ENCODE results near the gene COL6A5. TPM values are rescaled to one million over a fixed set of nuclear protein-coding genes. Genes with fewer than 3 reads are reported as not detected.

COL6A5 gene
- total and polyA plus RNA-seq, 11 donors, result 0.03 to 0.14 TPM; not detected in 9

- WGBS, 4 donors, result 94 to 100% (median 96%) methylated on average over 1 of the region's 1 CpG
These were observed 122.8 kb downstream of the COL6A5 start for GRCh38 chr3:130468311-130468710.

GRCh38 chr3:130470126-130470525 is 124.7 kb downstream of the COL6A5 start:
- Histone ChIP-seq H3K36me3 (no peaks in the 10 kb centered on the region), H3K27me3 (peaks cover 0 to 5% (median 0%) of the 10 kb centered on the region in 9 donors), H3K4me1 (no peaks in the 10 kb centered on the region), H3K4me3 (no peak overlapping the region), H3K27ac (no peak overlapping the region), H3K9me3 (peaks cover 0 to 9% (median 0%) of the 10 kb centered on the region in 12 donors)
- intact Hi-C loops (cut with DNase I), result no loop called here
- TF ChIP-seq CTCF (IDR thresholded peaks at IDR 0.05) (no peak), POLR2A (IDR thresholded peaks at IDR 0.05) (no peak)
- 44 to 59% (median 55%) methylated on average over 3 of the region's 3 CpGs for WGBS, 4 donors
- DNase-seq, result no peak
- ATAC-seq, result no peak

More at GRCh38 chr3:130468311-130468710, 122.8 kb downstream of the COL6A5 start:
- H3K9me3 ChIP-seq, result no peaks in the 10 kb centered on the region
- TF ChIP-seq CTCF (IDR thresholded peaks at IDR 0.05) (no peak), POLR2A (IDR thresholded peaks at IDR 0.05) (no peak)
- DNase-seq (no peak), ATAC-seq (no peak)
- H3K4me3 ChIP-seq, result no peak overlapping the region
- H3K4me1 ChIP-seq, result no peaks in the 10 kb centered on the region
- no peaks in the 10 kb centered on the region for H3K36me3 ChIP-seq
- intact Hi-C loops (cut with DNase I), result no loop called here
- peaks cover 0 to 5% (median 0%) of the 10 kb centered on the region in 9 donors for H3K27me3 ChIP-seq
- no peak overlapping the region for H3K27ac ChIP-seq

GRCh38 chr3:130473416-130473815 is 127.9 kb downstream of the COL6A5 start:
- ATAC-seq (no peak), DNase-seq (no peak)
- no peaks in the 10 kb centered on the region for H3K4me1 ChIP-seq
- 45 to 71% (median 55%) methylated on average over 2 of the region's 2 CpGs for whole genome bisulfite sequencing, 4 donors
- H3K36me3 ChIP-seq, result no peaks in the 10 kb centered on the region
- no peak overlapping the region for H3K27ac ChIP-seq
- intact Hi-C loops (cut with DNase I), result no loop called here
- H3K27me3 ChIP-seq, result peaks cover 0 to 5% (median 0%) of the 10 kb centered on the region in 9 donors
- TF ChIP-seq CTCF (IDR thresholded peaks at IDR 0.05) (no peak), POLR2A (IDR thresholded peaks at IDR 0.05) (no peak)
- H3K4me3 ChIP-seq, result no peak overlapping the region
- peaks cover 0 to 15% (median 0%) of the 10 kb centered on the region in 12 donors for H3K9me3 ChIP-seq

GRCh38 chr3:130480736-130481135 is 135.3 kb downstream of the COL6A5 start:
- 17 to 21% (median 18%) methylated on average over 4 of the region's 4 CpGs for WGBS, 4 donors
- Histone ChIP-seq H3K36me3 (no peaks in the 10 kb centered on the region), H3K4me3 (no peak overlapping the region), H3K9me3 (peaks cover 0 to 7% (median 0%) of the 10 kb centered on the region in 12 donors), H3K4me1 (no peaks in the 10 kb centered on the region), H3K27ac (no peak overlapping the region), H3K27me3 (no peaks in the 10 kb centered on the region)
- ATAC-seq (peak in 3 of 4 donors; percentile 50 to 76 (median 57)), DNase-seq (peak in 3 of 5 donors; percentile 19 to 33 (median 21))
- TF ChIP-seq CTCF (IDR thresholded peaks at IDR 0.05) (peak in 8 of 12 donors; percentile 24 to 49 (median 36)), POLR2A (IDR thresholded peaks at IDR 0.05) (no peak)
- intact Hi-C loops (cut with DNase I), result no loop called here
